Measurements from ENCODE around the gene PXT1.

DNA sequence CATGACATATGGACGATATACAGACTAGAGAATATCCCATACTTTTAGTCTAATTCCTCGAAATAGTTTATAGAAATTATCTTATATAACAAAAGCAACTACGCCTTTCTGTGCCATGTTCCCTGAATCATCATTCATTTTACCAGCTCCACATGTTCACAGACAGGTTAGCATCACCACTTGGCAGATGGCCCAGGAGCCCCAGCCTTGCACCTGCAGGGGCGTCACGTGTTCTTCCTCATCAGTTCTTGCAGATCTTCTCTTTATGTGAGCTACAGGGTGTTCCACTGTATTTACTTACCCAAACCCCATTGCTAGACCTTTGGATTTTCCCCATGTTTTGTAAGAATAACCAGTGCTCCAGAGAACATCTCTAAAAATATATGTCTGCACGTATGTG, 93.4 kb downstream of the PXT1 start:
- TF ChIP-seq EZH2 (IDR thresholded peaks at IDR 0.05; ENCODE audit: low read length, missing control alignments) (no peak), CTCF (conservative IDR thresholded peaks at IDR 0.05 in 1 of 2, IDR thresholded peaks at IDR 0.05 in 1 of 2; ENCODE audit: low read depth in 1 of 2, low read length in 2 of 2) (no peak)

Data from fibroblast of lung (primary cell).